HS-5 (cell line): Measurements from ENCODE around the gene FAM219A.
"Not testable (repeated sequence)": the region's sequence is repeated elsewhere in the genome, so short reads cannot be mapped to it uniquely, and the experiment has no call there.

ENCODE experiments used
- DNase-seq: peaks from one replicate; pipeline ENCODE4 v3.0.0-alpha.2; 2012; ENCODE audit warnings: low read depth

FAM219A gene

DNA sequence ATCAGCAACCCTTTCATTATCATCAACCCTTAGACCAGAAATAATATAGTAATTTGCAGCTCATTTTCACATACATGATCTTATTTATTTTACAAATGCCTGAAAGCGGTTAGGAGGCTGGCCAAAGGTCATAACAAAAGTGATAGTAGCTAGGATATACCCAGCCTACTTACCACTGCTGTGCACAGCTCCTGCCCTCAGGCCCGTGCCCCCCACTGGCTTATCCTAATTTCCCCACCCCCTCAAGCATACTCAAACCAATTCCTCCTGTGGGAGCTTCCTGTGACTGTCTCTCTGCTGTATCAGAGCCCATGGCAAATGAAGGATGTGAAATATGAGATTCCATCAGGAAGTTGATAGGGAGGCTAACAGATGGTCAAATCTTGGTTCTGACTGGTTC lies 14.8 kb downstream of the FAM219A start:
- DNase-seq: no peak

DNA sequence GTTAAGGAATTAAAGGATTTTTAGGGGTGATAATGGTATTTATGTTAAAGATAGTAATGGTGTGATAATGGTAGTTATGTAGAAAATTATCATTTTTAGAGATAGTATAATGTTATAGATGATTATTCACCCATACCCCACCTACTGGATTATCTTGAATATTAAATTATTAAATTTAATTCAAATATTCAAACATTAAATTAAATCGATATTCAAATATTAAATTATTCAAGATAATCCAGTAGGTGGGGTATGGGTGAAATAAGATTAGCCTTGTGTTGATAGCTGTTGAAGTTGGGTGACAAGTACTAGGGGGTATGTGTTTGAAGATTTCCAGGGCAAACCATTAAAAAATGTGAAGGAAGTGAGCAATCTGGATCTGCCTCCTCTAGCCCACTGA lies 15.6 kb downstream of the FAM219A start:
- DNase-seq: no peak

DNA sequence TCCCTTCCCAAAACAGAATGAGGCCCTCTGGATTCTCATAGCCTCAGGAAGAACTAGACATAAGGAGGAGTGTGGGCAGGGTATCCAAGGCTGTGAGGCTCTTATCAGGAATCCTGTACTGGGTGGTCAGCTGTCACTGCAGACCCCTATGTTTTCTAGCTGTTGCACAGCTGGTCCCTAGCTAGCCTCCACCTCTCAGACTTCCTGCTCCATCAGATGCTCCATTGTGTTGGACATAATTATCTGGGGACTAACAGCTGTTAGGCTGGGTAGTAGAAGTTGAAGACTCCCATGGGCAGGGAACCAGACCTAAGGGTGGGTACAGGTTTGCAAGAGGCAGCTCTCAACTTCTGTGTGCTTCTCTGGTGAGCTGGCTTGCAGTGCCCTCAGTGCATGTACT lies 18.4 kb downstream of the FAM219A start:
- DNase-seq: no peak

DNA sequence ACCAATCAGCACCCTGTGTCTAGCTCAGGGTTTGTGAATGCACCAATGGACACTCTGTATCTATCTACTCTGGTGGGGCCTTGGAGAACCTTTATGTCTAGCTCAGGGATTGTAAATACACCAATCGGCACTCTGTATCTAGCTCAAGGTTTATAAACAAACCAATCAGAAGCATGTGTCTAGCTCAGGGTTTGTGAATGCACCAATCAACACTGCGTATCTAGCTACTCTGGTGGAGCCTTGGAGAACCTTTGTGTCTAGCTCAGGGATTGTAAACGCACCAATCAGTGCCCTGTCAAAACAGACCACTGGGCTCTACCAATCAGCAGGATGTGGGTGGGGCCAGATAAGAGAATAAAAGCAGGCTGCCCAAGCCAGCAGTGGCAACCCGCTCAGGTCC lies 19.9 kb downstream of the FAM219A start:
- not testable (repeated sequence) for DNase-seq

DNA sequence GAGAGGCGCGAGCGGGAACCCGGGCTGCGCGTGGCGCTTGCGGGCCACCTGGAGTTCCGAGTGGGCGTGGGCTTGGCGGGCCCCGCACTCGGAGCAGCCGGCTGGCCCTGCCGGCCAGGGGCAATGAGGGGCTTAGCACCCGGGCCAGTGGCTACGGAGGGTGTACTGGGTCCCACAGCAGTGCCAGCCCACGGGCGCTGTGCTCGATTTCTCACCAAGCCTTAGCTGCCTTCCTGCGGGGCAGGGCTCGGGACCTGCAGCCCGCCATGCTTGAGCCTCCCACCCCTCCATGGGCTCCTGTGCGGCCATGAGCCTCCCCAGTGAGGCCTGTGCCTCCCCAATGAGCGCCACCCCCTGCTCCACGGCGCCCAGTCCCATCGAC lies 20.5 kb downstream of the FAM219A start:
- not testable (repeated sequence) for DNase-seq

DNA sequence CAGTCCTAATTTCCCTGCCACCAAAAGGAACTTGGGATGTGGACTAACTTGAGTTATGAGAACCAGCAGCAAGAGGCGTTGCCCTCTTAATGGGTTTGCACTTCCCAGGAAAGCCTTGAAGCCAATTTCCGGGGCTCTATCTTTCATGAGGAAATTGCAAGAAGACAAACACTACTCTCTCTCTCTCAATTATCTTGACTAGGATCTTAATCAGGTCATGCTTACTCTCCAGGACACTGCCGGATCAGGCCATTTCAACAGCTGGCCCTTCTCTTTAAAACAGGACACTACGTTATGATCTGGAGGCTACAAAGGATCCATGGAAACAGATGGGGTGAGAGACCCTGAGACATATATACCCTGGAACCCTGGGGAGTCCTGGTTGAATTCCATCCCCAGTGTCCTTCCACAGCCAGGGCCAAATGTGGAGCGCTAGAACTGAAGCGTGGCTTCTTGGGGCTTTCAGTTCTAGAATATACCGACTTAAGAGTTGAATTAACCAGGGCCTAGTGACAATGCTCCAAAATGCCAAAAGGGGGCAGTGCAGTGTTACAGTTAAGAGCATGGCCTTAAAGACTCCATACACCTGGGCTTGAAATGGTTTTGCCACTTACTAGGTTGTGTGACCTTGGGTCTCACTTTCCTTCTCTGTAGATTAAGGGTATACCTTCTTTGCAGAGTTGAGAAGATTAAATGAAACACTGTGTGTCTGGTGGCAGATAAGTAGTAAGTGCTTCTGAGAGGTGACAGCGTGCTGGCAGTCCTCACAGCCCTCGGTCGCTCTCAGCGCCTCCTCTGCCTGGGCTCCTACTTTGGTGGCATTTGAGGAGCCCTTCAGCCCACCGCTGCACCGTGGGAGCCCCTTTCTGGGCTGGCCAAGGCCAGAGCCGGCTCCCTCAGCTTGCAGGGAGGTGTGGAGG lies 21.1 kb downstream of the FAM219A start:
- no peak for DNase-seq

DNA sequence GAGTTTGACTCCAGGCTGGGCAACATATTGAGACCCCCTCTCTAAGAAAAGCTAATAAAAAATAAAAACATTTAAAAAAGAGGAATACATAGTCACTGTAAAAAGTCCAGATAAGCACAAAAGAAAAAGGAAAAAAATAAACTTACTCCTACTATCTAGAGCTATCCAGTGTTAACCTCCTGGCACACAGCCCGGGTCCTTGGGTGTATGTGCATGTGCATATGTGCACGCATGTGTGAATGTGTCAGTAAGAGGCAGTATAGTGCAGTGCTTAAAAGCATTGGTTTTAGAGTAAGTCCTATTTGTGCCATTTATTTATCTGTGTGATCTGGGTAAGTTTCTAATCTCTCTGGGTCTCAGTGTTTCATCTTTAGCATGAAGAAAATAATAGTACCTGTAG lies 26.7 kb downstream of the FAM219A start:
- no peak for DNase-seq

DNA sequence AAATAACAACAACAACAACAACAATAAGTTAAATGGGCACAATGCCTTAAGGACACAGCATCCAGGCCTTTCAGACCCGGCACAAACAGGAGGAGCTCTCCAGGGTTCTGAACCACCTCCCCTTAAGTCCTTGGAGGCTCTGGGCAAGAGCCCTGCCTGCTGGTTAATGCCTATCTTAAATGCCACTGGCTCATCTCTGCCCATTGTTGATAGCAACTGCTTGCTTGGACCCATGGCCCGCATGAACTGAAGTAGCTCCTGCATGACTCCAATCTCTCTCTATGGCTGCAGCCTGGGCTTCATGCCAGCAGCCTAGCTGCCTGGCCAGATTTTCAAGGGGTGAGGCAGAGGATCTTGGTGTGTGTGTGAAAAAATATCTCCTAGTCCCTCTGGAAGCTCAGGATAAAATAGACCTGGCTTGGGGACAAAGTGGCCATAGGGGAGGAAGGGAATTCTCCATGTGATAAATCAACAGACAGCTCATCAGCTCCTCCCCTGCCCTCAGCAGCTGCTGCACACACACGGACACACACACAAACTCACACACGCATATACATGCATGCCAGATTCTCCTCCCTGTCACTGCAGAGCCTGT lies 27.4 kb downstream of the FAM219A start:
- DNase-seq: no peak

DNA sequence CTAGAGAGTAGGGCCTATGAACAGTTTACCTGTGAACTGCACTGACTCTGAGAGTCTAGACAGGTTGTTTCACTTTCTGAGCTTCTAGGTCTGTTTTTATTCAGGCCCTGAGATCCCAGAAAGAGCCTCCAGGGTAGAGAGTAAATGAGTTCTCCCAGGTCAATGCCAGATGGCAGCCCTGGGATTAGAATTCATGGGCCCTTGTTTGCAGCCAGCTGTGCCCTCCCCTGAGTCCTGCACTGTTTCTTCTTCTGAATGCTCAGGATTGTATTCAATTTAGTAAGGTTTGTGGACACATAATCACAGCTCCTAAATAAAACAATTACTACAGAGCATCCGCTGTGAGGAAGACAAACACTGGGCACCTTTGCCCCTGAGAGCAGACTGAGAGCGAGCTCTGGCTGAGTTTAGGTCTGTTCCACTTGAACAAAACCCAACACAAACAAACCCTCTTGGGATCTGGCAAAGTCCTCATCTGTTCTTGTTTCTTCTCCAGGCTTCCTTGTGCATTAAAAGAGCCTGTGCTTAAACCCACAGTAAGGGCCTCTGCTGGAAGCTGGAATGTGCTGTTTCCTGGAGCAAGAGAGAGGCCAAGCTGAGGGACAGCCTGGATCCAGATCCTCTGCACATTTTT lies 29.9 kb downstream of the FAM219A start:
- DNase-seq: no peak

DNA sequence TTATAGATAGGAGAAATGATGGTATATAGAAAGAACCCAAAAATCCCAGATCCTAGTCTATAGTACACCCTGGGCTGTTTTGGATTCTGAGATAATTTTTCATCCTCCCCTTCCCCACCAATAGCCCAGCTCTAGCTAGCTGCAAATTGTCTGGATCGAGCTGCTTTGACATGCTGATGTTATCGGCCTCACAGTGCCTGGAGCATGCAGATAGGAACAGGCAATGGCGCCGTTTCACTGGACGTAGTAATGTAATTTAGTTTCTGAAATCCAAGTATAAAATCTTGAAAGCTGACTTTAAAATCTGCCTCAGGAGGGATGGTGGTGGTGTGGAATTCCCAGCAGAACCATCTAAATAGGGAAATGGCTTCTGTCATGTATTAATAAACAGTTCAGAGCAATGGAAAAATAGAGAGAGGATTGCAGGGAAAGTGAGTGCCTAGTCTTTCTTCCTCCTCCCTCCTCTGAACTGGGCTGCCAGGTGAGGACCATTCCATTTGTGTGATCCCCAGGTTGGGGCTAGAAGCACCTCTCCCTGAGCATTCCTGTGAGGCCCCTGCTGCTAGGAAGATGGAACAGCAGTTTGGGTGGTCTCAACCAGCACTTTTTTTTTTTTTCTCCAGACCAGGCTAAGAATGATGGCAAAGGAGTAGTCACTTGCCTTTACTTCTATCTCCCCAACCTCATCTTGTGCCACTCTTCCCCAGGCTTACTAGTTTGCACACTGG lies 31.9 kb downstream of the FAM219A start:
- DNase-seq: no peak

DNA sequence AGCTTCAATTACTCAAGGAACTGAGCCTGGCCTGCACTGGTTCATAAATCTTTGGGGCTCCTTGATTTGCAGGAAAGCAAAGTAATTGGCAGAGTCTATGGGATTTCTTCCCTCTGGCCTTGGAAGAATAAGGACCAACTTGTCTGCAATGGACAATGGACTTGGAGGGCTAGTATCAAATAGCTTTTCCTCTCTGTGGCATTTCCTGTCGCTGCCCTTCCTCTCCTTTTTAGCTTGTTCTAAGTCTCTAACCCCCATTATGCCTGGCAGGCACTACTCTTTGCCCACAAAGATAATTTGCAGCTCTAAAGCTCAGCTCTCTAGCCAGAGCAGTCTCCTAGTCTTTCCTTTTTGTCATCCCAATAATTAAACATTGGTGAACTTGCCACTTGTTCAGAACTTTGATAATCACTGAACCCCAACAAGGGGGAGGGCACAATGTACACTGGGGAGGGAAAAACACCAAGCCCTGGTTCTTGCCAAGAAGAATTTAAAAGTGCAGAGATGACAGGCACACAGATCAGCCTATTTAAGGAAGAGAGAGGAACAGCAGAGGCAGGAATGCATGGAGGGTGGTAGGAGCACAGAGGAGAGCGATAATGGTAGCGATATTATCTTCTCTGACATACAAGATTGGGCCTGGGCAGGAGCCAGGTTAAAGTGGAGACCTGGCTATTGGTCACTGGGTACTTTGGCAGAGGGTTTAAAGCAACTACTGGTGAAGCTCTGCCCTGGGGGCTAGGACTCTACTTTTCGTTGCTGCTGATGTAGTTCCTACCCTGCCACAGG lies 38.5 kb downstream of the FAM219A start:
- no peak for DNase-seq

DNA sequence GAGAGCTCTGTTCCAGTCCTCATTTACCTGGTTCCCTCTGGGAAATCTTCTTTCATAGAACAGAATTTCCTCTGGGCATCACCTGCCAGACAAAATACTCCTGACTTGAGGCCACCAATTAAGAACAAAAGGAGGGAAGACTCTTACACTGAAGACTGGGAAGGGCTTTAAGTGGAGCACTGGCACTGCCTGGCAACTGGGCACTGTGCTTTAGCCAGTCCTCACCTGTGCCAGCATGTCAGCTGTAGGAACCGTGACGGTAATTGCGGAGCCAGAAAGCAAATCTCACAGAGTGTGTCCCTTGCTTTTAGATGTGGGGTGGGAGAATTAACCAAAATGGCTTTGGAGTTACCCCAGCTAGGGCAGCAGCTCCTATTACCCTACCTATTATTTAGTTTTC lies 40.6 kb downstream of the FAM219A start:
- DNase-seq: no peak

DNA sequence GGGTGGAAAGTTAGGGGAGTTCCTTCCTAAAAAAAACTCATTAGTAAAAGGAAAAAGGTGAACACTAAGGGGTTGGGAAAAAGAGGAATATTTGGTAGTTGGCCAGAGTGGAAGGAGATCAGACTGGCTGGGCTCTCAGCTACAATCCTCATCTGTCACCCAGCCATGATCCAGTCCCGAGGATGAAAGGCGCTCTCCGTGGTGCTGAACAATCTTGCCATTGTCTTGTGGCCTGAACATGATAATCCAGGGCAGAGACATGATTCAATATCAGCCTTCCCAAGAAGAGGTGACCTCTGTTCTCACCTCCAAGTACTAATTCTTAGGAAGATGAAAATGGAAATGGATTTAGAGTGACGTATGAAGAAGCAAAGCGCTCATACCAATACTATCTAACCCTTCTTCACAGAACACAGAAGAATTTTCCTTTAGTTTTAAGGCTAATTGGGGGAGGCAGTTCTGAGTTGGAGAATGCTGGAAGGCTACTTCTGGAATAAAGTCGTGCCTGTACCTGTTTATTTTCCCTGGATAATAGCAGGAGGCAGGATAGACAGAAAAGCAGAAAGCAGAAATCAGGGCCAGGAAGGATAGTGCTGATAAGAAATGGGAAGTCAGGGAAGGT lies 45.0 kb downstream of the FAM219A start:
- no peak for DNase-seq

DNA sequence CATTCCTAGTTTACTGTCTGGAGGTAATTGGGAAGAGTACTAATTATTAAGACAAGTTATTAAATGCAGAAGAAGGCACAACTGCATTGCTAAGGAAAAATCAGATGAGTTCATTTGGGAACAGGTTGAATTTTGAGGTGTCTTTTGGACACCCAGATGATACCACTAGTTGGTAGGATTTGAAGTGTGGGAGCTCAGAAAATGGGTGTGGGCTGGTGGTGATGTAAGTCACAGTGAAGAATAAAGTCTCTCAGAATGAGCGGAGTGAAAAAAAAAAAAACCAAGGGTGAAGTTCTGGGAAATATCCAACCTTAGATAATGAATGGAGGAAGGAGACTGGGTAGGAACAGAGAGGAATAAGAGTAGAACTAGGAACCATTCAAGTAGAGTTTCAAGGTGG lies 46.0 kb downstream of the FAM219A start:
- no peak for DNase-seq

DNA sequence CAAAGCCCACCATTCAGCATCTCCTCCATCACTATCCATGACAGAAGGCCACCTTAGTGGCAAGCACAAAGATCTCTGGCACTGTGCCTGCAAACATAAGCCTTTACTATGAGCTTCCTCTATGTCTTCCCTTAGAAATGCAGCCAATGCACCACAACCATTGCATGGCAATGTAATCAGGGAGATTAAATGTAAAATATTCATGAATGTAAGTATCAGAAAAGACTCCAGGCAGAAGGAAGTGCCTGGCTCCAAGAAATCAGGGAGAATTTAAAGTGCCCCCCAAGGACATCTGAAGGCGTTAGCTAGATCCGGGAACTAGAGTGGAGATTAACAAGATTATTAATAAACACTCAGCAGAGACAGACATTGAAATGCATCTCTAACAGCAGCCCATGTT lies 49.2 kb downstream of the FAM219A start:
- no peak for DNase-seq

DNA sequence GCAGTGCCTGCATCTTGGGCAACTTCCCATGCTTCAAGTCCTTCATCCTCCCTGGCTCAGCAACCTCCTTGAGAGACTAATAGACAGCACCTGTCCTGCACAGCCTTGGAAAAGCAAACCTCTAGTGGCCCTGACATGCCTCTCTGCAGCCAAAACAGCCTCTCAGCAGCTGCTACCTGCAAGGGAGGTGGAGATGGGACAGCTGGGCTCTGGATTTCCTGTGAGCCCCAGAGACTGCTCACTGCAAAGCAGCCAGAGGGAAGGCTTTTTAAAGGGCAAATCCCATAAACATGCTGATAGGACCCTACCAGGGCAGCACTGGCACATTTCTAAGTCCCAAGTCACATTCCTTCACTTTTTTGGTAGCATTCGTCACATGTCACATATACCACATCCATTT lies 50.2 kb downstream of the FAM219A start:
- DNase-seq: no peak

DNA sequence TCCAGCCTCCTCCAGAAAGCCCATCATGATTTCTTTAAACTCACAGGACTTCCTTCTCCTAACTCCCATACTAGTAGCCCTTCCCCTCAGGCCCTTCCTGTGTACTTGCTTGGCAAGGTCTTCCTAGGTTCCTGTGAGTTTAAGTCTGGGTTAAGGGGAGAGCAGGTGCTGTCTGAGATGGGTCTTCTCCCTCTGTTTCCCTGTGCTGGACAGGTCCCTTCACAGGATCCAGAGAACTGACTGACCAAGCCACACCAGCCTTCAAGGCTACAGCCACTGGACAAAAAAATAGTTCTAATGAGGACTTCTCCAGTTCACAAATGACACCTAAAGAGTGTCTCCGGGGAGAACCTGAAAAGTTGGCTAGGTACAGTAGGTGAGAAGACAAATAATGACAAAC lies 52.2 kb downstream of the FAM219A start:
- no peak for DNase-seq

DNA sequence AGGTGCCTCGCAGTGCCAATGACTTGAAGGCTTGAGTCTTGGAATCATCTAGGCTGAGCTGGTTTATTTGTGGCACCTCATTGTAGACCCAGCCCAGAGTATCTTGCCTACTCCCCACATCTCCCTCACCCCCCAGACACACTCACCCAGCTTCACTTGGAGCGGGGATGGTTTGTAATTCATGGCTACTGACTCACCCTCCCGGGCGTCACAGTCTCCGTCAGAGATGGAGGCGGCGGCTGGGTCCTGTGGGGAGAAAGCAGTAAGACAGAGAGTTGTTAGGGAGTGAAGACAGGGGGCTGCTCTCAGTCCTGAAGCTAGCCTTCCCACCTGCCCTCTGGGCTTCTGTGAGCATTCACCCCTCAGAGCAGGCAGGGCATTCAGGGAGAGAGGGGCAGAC lies 52.7 kb downstream of the FAM219A start:
- DNase-seq: no peak

DNA sequence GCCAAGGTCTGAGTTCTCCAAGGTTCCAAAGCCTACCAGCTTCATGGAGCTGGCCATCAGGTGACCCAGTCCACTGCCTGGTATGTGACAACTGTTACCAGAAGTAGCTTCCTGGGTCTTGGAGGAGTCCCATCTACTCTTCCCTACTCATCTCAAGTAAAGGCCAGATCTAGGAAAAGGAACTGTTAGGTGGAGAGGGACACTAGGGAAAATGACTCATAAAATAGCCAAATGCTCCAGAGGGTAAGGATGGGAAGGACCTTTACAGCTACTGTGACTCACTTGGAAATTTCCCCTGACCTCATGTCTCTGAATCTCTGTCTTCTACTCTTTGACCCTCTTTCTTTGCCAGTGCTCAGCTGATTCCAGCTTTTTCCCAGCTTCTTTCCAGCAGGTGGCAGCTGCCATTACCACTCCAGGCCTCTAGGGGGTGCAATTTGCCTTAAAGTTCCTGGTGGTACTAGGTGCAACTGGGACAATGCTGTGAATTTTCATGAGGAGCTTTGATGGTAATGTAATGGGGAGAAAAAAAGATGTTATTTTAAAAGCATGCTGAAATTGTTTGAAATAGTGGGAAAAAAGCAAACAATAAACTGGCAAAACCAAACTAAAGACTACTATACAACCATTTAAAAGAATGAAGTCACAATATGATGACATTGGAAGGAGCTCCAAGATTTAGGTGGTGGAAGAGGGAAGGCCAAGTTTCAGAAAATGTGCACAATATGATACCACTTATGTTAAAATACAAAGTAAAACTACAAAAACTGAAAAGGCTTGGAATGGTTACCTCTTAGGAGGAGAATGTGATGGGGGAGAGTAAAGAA lies 54.6 kb downstream of the FAM219A start:
- DNase-seq: peak; percentile 63
